ENCODE measurements around the gene TRIM13. TPM values are rescaled to one million over a fixed set of nuclear protein-coding genes. Genes with fewer than 3 reads are reported as not detected.
A peak's percentile ranks its signal among the peaks of the same experiment; 100 is the strongest.

TRIM13 gene
- total RNA-seq, 1 donor, result 10.0 TPM

DNA sequence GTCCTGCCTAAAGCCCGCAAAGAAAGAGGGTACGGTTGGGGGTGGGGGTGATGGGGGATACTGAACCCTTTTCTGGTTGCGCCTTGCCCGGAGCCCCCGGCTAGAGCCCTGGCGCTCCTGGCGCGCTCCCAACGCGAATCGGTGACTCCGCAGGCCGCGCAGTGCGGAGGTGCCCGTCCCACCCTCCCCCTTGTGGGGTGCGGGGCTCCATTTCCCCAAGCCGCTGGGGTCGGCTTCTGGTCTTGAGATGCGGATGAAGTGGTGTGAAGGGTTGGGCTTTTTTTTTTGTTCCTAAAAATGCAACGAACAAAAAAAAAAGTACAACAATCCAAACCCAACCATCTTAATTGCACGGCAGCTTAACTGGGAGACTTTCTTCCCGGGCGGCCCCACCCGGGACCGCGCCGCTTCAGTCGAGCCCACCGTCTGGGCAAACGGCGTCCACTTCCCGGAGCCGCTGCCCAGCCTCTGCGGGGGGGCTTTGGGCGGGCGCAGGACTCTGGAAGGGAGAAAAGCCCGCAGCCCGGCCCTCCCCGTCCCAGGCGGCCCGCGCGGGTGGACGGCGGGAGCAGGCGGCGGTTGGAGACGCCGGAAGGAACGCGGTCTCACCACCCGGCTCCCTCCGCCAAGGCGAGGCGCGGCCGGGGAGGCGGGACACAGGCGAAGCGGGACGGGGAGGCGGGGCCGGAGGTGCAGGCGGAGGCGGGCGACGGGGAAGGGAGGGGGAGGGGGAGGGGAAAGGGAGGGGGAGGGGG, 504 bp upstream of the TRIM13 start:
- DNase-seq (ENCODE audit: low read depth in 2 of 3, low spot score in 2 of 3), result peak; percentile 55 to 95 (median 93)

DNA sequence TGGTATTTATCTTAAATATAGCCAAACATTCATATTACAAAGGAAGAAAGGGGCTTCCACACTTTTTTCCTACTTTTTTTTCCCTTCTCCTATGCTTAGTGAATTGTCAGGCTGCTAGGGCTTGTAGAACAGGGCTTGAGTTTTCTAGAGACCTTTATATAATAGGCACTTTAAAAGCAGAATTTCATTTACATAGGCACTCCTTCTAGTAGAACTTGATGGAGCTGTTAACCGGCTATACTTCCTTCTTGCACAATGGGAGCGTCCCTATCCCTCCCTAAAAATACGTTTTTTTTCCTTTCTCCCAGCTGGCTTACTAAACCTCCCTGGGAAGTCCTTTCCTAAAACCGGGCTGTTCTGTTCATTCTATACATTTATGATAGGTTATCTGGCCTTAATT, 1.1 kb downstream of the TRIM13 start:
- no peak for DNase-seq (ENCODE audit: low read depth in 2 of 3, low spot score in 2 of 3)

DNA sequence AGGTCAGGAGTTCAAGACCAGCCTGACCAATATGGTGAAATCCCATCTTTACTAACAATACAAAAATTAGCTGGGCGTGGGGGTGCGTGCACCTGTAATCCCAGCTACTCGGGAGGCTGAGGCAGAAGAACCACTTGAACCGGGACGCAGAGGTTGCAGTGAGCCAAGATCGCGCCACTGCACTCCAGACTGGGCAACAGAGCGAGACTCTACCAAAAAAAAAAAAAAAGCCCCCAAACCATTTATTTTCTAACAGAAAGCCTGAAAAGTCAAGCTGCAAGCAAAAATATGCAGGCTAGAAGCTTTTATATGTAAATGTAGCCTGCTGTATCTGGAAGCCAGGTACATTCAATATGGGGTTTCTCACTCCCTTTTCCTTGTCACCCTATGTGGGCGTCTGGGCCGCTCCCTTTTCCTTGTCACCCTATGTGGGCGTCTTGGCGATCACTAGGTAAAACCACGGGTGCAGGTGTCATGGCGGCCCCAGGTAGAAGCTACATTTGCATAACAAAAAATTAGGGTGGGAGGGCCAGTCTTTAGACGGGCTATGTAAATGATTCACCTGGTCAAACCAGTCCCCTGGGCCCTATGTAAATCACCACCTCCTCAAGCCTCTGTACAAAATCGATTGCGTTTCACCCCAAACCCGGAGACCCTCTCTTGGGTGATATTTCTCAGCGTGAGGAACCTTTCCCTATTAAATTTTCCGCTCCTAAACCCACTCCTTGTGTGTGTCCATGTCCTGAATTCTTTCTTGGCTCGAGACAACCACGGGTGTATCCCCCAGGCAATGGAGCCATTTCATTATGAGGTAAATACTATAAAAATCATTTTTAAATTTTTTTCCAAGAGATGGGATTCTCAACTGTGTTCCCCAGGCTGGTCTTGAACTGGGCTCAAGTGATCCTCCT, 2.1 kb downstream of the TRIM13 start:
- DNase-seq (ENCODE audit: low read depth in 2 of 3, low spot score in 2 of 3), result no peak

DNA sequence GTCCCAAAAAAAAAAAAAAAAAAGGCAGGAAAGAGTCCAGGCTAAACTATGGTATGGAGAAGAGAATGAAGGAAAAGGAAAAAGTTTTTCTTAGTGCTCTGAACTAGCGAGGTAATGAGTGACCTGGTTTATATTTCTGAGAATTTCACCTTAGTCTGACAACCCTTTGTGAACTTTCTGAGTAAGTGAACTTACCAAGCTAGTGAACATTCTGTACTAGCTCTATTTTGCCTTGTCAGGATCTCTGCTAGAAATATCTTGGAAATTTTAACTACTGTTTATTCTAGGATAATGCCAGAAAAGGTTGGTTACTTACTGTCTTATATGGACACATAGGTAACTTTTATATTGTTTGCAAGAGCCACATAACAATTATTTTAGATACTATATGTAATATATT, 4.4 kb downstream of the TRIM13 start:
- no peak for DNase-seq (ENCODE audit: low read depth in 2 of 3, low spot score in 2 of 3)

DNA sequence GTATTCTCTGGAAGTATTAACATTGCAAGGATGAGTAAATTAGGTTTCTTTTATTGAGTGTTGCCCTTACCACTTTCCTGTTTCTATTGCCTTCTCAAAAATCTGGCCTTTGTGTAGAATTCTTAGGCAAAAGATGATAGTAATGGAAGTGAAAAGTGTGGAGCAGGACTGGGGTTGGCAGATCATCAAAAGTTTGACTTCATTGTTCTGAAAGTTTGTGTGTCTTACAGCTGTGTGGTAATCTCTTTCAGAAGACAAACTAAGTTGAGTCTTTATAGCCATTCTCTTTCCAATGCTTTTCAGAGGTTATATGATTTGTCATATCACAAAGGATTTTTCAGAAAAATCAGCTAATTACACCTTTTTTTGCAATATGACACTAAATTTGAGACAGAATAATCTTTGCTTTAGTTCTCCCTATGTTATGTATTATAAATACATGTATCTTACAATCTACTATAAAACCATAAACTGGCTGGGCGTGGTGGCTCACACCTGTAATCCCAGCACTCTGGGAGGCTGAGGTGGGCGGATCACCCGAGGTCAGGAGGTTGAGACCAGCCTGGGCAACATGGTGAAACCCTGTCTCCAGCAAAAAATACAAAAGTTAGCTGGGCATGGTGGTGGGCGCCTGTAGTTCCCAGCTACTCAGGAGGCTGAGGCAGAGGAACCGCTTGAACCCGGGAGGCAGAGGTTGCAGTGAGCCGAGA, 9.7 kb downstream of the TRIM13 start:
- DNase-seq (ENCODE audit: low read depth in 2 of 3, low spot score in 2 of 3), result no peak

DNA sequence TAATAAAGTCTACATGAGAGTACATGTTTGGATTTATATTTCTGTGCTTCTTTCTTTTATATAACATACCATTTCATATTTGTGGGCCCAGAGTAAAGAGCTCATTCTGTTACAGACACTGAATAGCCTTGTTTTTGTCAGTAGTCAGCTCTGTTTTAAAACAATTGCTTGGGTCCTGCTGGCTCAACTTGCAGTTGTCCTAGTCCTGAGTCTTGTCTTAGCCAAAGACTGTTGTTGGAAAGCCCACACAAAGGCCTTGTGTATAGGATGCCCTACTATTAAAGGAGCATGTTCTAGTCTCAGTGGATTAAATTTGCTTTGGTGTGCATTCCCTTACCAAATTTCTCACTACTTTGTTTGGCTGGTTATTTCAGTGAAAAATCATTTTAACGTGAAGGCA, 14.6 kb downstream of the TRIM13 start:
- DNase-seq (ENCODE audit: low read depth in 2 of 3, low spot score in 2 of 3), result no peak

DNA sequence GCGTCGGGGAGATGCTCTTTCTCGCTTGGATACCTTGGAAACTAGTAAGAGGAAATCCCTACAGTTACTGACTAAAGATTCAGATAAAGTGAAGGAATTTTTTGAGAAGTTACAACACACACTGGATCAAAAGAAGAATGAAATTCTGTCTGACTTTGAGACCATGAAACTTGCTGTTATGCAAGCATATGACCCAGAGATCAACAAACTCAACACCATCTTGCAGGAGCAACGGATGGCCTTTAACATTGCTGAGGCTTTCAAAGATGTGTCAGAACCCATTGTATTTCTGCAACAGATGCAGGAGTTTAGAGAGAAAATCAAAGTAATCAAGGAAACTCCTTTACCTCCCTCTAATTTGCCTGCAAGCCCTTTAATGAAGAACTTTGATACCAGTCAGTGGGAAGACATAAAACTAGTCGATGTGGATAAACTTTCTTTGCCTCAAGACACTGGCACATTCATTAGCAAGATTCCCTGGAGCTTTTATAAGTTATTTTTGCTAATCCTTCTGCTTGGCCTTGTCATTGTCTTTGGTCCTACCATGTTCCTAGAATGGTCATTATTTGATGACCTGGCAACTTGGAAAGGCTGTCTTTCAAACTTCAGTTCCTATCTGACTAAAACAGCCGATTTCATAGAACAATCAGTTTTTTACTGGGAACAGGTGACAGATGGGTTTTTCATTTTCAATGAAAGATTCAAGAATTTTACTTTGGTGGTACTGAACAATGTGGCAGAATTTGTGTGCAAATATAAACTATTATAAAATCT, 15.7 kb downstream of the TRIM13 start:
- DNase-seq (ENCODE audit: low read depth in 2 of 3, low spot score in 2 of 3), result no peak

DNA sequence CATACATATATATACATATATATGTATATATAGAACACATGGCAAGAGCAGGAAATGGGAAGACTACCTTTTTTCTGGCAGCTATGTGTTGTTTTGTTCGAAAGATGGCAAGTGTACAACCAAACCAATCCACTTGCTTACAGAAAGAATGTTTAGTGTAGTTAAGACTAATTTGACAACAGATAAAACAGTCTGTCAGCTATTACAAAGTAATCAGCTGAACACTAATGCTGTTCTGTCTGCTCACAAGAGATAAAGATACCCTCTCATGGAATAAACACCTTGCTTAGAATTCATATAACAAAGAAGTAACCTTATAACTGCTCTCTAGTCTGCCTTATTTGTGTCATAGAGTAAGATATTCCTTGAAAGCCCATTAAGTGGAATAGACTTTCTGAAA, 17.5 kb downstream of the TRIM13 start:
- DNase-seq (ENCODE audit: low read depth in 2 of 3, low spot score in 2 of 3), result no peak

DNA sequence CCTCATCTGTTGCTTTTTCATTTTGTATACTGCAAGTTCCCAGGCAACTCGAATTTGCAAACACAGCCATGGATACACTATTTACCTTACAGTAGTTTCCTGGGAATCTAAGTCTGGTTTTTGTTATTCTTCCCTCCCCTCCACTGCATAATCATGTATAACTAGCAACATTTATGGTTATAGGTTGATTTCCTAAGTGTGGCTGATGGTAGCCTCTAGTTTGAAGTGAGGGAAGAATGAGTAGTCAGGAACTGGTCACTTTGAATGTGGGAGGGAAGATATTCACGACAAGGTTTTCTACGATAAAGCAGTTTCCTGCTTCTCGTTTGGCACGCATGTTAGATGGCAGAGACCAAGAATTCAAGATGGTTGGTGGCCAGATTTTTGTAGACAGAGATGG, 18.4 kb downstream of the TRIM13 start, which contains the start of gene KCNRG:
TSS of gene KCNRG (plus strand) at position 187 of the 400 bp plus-strand sequence. CDS start at position 237, 50 bp downstream.
- DNase-seq (ENCODE audit: low read depth in 2 of 3, low spot score in 2 of 3), result no peak

DNA sequence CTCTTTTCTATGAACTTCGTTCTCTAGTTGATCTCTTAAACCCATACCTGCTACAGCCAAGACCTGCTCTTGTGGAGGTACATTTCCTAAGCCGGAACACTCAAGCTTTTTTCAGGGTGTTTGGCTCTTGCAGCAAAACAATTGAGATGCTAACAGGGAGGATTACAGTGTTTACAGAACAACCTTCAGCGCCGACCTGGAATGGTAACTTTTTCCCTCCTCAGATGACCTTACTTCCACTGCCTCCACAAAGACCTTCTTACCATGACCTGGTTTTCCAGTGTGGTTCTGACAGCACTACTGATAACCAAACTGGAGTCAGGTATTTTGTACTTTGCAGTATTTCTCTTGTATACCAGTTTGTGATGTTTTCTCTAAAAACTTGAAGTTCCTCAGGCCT, 18.9 kb downstream of the TRIM13 start:
- no peak for DNase-seq (ENCODE audit: low read depth in 2 of 3, low spot score in 2 of 3)

DNA sequence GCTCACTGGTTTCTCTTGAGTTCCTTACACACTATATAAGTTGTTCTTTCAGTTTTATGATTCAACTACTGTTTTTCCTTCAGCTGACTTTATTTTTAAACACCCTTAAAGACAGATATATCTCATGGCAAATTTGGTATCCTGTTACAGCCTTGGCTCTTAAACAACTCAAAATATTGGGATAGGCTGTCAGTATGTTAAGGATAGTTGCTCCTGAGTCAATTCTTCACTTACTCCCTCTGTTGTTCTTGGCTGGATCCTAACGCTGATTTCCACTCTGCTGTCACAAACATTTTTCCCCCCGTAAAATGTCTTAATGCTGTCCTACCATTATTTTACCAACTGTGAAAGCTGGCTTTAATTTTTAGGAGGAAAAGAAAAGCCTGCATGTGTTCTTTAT, 19.6 kb downstream of the TRIM13 start:
- DNase-seq (ENCODE audit: low read depth in 2 of 3, low spot score in 2 of 3), result no peak

DNA sequence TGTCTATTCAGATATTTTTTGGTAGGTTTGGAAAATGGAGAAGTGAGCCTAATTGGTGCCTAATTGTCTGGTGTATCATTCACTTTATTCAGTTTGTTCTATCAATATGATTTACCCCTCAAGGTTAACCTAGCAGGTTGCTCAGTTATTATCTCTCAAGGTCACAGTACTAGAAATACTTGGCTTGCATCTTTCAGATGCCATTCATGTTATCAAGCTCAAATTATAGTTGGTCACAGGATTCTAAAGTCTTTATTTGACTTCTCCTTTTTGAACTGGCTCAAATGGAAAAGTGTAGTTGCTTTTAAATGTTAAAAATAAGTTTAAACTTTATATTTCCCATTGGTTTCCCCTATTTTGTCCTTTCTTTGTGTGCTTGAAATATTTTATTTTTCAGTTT, 21.0 kb downstream of the TRIM13 start:
- DNase-seq (ENCODE audit: low read depth in 2 of 3, low spot score in 2 of 3), result no peak

DNA sequence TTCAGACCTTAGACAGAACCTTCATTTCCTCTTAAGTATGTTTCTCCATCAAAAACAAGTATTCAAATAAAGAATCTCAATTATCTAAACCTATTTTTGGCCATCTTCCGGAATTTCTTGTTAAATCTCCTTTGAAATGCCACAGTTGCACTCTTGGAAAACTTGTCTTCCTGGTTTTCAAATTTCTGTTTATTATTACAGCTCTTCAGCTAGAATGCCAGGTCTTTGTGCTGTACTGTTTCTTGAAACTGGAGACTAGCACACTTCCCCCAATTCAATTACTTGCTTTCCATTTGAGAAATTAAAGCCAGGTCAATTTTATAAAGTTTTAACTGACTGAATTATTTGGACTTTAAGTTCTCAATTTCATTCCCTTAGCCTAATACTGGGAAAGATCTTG, 28.6 kb downstream of the TRIM13 start:
- no peak for DNase-seq (ENCODE audit: low read depth in 2 of 3, low spot score in 2 of 3)

DNA sequence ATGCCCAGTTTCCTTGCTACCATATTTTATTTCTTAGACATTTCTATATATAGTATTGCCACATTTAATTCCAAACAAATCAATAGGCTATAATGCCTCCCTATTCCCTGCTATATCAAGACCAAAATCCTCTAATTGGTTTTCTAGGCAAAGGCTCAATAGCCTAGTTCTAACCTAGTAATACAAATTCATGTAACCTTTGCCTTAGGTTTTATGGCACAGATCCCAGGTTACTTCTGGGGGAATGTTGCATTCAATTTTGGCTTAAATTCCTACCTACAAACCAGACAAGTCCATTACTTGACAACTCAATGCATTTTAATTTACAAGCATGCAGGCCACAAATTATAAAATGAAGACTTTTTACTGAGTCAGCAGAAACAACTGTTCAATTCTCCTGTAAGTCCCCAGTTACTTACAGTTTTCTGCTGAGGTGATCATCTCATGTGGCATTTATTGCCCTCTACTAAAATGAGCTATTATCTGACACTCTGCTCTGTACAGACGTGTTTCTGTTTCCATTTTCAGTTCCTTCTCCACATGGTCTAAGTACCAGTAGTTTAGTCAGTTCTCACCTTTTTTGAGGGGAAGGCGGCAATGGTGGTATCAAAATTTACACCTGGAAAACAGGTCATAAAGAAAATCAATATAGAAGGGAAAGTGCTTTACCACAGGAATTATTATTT, 30.1 kb downstream of the TRIM13 start:
- no peak for DNase-seq (ENCODE audit: low read depth in 2 of 3, low spot score in 2 of 3)

DNA sequence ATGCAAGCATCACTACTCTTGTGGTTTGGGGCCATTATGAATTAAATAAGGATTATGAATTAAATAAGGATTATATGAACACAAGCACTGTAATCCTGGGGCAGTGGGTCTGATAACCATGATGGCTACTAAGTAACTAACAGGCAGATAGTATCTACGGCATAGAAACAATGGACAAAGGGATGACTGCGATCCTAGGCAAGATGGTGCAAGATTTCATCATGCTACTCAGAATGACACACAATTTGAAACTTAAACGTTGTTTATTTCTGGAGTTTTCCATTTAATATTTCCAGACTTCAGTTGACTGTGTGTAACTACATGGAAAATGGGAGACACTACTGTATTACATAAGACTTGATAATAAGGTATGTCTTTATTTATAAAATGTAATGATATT, 33.5 kb downstream of the TRIM13 start:
- no peak for DNase-seq (ENCODE audit: low read depth in 2 of 3, low spot score in 2 of 3)

DNA sequence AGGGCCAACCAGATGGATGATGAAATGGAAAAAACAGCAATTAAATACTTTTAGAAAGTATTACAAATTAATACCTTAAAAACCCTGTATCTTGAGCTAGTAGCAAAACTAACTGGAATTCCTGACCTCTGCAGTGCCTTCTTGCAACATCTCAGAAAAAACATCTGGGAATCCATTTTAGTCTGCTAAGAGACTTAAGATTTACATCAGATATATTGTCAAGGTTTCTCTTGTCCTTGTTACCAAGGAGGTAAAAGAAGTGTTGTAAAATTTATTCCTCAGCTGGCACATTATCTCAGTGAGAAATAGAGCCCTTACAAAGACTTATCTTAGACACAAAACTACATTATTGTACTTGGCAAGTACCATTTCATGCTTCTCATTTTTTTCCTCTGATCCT, 36.9 kb downstream of the TRIM13 start:
- DNase-seq (ENCODE audit: low read depth in 2 of 3, low spot score in 2 of 3), result no peak

DNA sequence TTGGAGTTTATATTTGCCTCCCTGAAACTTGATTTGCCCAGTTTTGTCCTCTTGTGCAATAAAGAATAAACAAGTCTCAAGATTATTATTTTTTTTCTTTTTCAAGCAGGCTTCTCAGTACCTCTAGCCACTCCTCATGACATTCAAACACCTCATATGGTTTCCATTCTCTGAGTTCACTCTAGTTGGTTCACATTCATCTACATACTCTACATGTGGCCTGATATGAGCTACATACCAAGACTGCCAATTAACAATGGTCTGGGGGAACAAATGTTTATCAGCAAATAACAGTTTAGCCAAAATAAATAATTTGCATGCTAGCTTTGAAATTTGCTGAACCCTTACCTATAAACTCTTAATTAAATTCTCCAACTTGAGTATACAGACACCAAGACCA, 40.9 kb downstream of the TRIM13 start:
- DNase-seq (ENCODE audit: low read depth in 2 of 3, low spot score in 2 of 3), result no peak

DNA sequence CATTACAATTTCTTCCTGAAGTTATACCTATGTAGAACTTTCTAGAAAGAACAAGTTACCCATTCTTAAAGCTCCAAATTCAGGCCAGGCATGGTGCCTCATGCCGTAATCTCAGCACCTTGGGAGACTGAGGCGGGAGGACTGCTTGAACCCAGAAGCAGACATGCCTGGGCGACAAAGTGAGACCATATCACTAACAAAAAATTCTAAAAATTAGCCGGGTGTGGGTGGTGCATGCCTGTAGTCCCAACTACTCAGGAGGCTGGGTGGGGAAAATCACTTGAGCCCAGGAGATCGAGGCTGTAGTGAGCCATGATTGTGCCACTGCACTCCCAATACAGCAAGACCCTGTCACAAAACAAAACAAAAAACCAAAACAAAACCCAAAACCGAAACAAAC, 41.4 kb downstream of the TRIM13 start:
- DNase-seq (ENCODE audit: low read depth in 2 of 3, low spot score in 2 of 3), result no peak

DNA sequence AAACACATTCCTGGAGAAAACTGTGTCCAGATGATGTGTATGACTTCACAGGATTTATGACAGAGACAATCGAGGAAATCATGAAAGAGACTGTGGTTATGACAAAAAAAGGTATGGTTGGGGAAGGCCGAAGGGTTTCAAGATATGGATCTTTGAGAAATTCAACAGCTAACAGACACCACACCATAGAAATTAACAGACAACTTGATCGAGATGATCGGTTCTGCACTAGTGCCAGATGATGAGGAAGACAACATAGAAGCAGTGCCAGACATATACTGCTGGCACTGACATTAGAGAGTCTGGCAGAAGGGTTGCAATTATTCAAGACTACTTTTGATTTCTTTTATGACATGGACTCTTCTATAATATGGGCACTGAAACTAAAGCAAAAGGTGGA, 55.6 kb downstream of the TRIM13 start:
- DNase-seq (ENCODE audit: low read depth in 2 of 3, low spot score in 2 of 3), result no peak

DNA sequence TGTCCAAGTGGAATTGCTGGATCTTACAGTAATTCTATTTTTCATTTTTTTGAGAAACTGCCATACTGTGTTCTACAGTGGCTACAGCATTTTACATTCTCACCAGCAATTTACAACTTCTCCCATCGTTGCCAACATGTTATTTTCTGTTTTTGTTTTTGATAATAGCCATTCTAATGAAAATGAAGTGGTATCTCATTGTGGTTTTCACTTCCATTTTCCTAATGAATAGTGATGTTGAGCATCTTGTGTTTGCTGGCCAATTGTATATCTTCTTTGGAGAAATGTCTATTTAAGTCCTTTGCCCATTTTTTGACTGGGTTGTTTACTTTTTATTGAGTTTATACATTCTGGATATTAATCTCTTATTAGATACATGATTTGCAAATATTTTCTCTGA, 57.0 kb downstream of the TRIM13 start:
- no peak for DNase-seq (ENCODE audit: low read depth in 2 of 3, low spot score in 2 of 3)
